HEK293 (cell line): ENCODE measurements around the gene COQ8A.

Experiments used
- CTCF ChIA-PET: fragments of 350-600 bp; formaldehyde crosslinking; extraction: SDS; loops from one replicate; lab custom pipeline; 2021; ENCODE audit warnings: antibody characterized with exemption; lab: Yijun Ruan, JAX
- POLR2A ChIA-PET: fragments of 300-600 bp; formaldehyde crosslinking; extraction: SDS; loops from one replicate; lab custom pipeline; 2020; ENCODE audit warnings: antibody characterized with exemption, inconsistent platforms; lab: Yijun Ruan, JAX
- H3K27ac ChIP-seq: fragments of 200-500 bp; sonication (Bioruptor generic); 2 replicates; pipeline ENCODE4 v1.5.1; 2014; ENCODE audit warnings: low read depth, low read length, control low read depth, inconsistent platforms; ENCODE audit errors: extremely low read depth
- H3K36me3 ChIP-seq, 2 experiments: fragments of 200-500 bp in 1 of 2; sonication (Bioruptor generic) in 1 of 2; 1 replicate in 1 of 2; 2 replicates in 1 of 2; pipeline ENCODE4 v1.5.1; 2014 to 2017; ENCODE audit warnings: inconsistent platforms in 2 of 2, low read length in 2 of 2; ENCODE audit not compliant: control insufficient read depth in 2 of 2, insufficient read depth in 1 of 2
- H3K4me1 ChIP-seq: fragments of 200-500 bp; sonication (Bioruptor generic); 2 replicates; pipeline ENCODE4 v1.5.1; 2014; ENCODE audit warnings: mild to moderate bottlenecking, low read length, inconsistent platforms; ENCODE audit not compliant: control insufficient read depth, insufficient read depth
- H3K4me3 ChIP-seq: 2 replicates; pipeline ENCODE4 v1.5.1; 2011; ENCODE audit warnings: low read depth, mild to moderate bottlenecking, control low read depth, low read length, moderate library complexity
- H3K9me3 ChIP-seq: fragments of 200-500 bp; sonication (Bioruptor generic); 2 replicates; pipeline ENCODE4 v1.5.1; 2014; ENCODE audit warnings: low read depth, low read length, inconsistent platforms; ENCODE audit not compliant: control insufficient read depth, insufficient read depth
- EGR2 ChIP-seq: fragments of 450-650 bp; formaldehyde crosslinking; IDR thresholded peaks from 2 replicates; pipeline ENCODE4 v1.5.1; 2016; ENCODE audit warnings: low read depth, missing biosample characterization, missing genetic modification characterization
- GFI1B ChIP-seq: fragments of 450-650 bp; formaldehyde crosslinking; IDR thresholded peaks from 2 replicates; pipeline ENCODE4 v1.5.1; 2016; ENCODE audit warnings: missing biosample characterization, missing genetic modification characterization
- SETDB1 ChIP-seq: IDR thresholded peaks from one replicate; pipeline ENCODE4 v1.6.1; 2017; ENCODE audit warnings: mild to moderate bottlenecking, low read length, moderate library complexity, mixed read lengths; ENCODE audit not compliant: insufficient read length
- YY1 ChIP-seq: fragments of 450-650 bp; formaldehyde crosslinking; IDR thresholded peaks from 2 replicates; pipeline ENCODE4 v1.5.1; 2018; ENCODE audit warnings: missing biosample characterization, missing genetic modification characterization
- ZBTB7A ChIP-seq: fragments of 450-650 bp; formaldehyde crosslinking; IDR thresholded peaks from 2 replicates; pipeline ENCODE4 v1.5.1; 2016; ENCODE audit warnings: low read depth, missing biosample characterization, missing genetic modification characterization
- ZFHX2 ChIP-seq: fragments of 450-650 bp; formaldehyde crosslinking; conservative IDR thresholded peaks from 2 replicates; pipeline ENCODE4 v1.5.1; 2016; ENCODE audit warnings: missing biosample characterization, missing genetic modification characterization
- ZFP37 ChIP-seq: fragments of 450-650 bp; formaldehyde crosslinking; IDR thresholded peaks from 2 replicates; pipeline ENCODE4 v1.5.1; 2016; ENCODE audit warnings: missing biosample characterization, missing genetic modification characterization
- ZFP41 ChIP-seq: fragments of 450-650 bp; formaldehyde crosslinking; IDR thresholded peaks from 2 replicates; pipeline ENCODE4 v1.5.1; 2016; ENCODE audit warnings: missing biosample characterization, missing genetic modification characterization, borderline replicate concordance
- ZNF138 ChIP-seq: fragments of 450-650 bp; formaldehyde crosslinking; IDR thresholded peaks from 2 replicates; pipeline ENCODE4 v1.5.1; 2016; ENCODE audit warnings: missing biosample characterization, missing genetic modification characterization, borderline replicate concordance
- ZNF311 ChIP-seq: fragments of 450-650 bp; formaldehyde crosslinking; IDR thresholded peaks from 2 replicates; pipeline ENCODE4 v1.5.1; 2017; ENCODE audit warnings: missing biosample characterization, missing genetic modification characterization, borderline replicate concordance
- ZNF426 ChIP-seq: fragments of 450-650 bp; formaldehyde crosslinking; IDR thresholded peaks from 2 replicates; pipeline ENCODE4 v1.5.1; 2017; ENCODE audit warnings: missing biosample characterization, missing genetic modification characterization, mild to moderate bottlenecking, inconsistent platforms, moderate library complexity
- ZNF473 ChIP-seq: fragments of 450-650 bp; formaldehyde crosslinking; IDR thresholded peaks from 2 replicates; pipeline ENCODE4 v1.5.1; 2017; ENCODE audit warnings: missing biosample characterization, missing genetic modification characterization
- ZNF521 ChIP-seq: fragments of 450-650 bp; formaldehyde crosslinking; IDR thresholded peaks from 2 replicates; pipeline ENCODE4 v1.5.1; 2017; ENCODE audit warnings: missing biosample characterization, mild to moderate bottlenecking, missing genetic modification characterization
- ZNF629 ChIP-seq: fragments of 450-650 bp; formaldehyde crosslinking; IDR thresholded peaks from 2 replicates; pipeline ENCODE4 v1.5.1; 2017; ENCODE audit warnings: missing biosample characterization, missing genetic modification characterization
- ZNF837 ChIP-seq: fragments of 450-650 bp; formaldehyde crosslinking; IDR thresholded peaks from 2 replicates; pipeline ENCODE4 v1.5.1; 2016; ENCODE audit warnings: missing biosample characterization, missing genetic modification characterization
- TF ChIP-seq, protein P1 (sequence below): fragments of 450-650 bp; formaldehyde crosslinking; IDR thresholded peaks from 2 replicates; pipeline ENCODE4 v1.5.1; 2017; ENCODE audit warnings: missing biosample characterization, missing genetic modification characterization
- TF ChIP-seq, protein P2 (sequence below): fragments of 450-650 bp; formaldehyde crosslinking; IDR thresholded peaks from 2 replicates; pipeline ENCODE4 v1.5.1; 2016; ENCODE audit warnings: missing biosample characterization, missing genetic modification characterization
- TF ChIP-seq, protein P3 (sequence below): fragments of 450-650 bp; formaldehyde crosslinking; IDR thresholded peaks from 2 replicates; pipeline ENCODE4 v1.5.1; 2016; ENCODE audit warnings: missing biosample characterization, missing genetic modification characterization

Gene COQ8A

DNA sequence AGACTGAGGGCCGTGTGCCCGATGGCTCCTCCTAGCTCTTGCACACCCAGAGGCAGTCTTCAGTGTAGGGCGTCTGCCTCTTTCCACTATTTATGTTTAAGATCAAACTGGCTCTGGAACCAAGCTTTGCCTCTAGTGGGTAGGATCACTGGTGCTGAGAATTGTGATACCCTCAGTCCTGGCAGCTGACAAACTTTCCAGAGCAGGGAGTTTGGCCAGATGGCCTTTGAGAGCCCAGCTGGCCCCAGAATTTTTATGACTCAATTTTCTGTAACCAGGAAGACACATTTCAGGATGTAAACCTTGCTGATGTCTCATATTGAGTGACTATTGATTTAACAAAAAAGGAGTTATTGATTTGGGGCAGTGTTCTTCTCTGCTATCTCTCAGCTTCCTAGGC is 6.7 kb downstream of the COQ8A start:
- no peak overlapping the region for H3K4me3 ChIP-seq
- H3K36me3 ChIP-seq, result peaks cover 0 to 4% of the 10 kb centered on the region in 2 experiments; a peak in 1 of 3 replicates
- ChIA-PET POLR2A (no interaction called here), CTCF (interaction anchor here (0.9 kb wide), 1 partner anchor 314 kb away, joined by 3 read pairs; no protein-coding TSS in a partner anchor)
- peaks cover 10% of the 10 kb centered on the region for H3K4me1 ChIP-seq
- no peak for TF ChIP-seq ZFP37 (tag by site-specific recombination)
- TF ChIP-seq YY1, result no peak
- no peak for TF ChIP-seq ZFP41
- no peak for TF ChIP-seq ZNF426 (tag by site-specific recombination)
- no peak overlapping the region for H3K27ac ChIP-seq
- H3K9me3 ChIP-seq, result no peaks in the 10 kb centered on the region

DNA sequence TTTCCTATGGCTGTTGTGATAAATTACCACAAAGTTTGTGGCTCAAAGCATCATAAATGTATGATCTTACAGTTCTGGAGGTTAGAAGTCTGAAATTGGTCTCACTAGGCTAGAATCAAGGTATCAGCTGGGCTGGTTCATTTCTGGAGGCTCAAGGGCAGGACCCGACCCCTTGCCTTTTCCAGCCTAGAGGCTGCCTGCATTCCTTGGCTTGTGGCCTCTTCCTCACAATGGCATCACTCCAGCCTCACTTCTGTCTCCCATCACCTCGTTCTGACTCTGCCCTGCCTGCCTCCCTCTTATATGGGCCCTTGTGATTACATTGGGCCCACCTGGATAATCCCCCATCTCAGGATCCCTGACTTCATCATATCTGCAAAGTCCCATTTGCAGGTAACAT is 8.0 kb downstream of the COQ8A start:
- CTCF ChIA-PET, result no interaction called here
- POLR2A ChIA-PET, result no interaction called here
- no peaks in the 10 kb centered on the region for H3K9me3 ChIP-seq
- H3K4me1 ChIP-seq, result peaks cover 10% of the 10 kb centered on the region
- peaks cover 0 to 4% of the 10 kb centered on the region in 2 experiments; a peak in 1 of 3 replicates for H3K36me3 ChIP-seq
- no peak overlapping the region for H3K4me3 ChIP-seq
- no peak overlapping the region for H3K27ac ChIP-seq
- no peak for TF ChIP-seq GFI1B (tag by site-specific recombination)
- no peak for TF ChIP-seq EGR2 (tag by site-specific recombination)
- TF ChIP-seq, protein P1, sequence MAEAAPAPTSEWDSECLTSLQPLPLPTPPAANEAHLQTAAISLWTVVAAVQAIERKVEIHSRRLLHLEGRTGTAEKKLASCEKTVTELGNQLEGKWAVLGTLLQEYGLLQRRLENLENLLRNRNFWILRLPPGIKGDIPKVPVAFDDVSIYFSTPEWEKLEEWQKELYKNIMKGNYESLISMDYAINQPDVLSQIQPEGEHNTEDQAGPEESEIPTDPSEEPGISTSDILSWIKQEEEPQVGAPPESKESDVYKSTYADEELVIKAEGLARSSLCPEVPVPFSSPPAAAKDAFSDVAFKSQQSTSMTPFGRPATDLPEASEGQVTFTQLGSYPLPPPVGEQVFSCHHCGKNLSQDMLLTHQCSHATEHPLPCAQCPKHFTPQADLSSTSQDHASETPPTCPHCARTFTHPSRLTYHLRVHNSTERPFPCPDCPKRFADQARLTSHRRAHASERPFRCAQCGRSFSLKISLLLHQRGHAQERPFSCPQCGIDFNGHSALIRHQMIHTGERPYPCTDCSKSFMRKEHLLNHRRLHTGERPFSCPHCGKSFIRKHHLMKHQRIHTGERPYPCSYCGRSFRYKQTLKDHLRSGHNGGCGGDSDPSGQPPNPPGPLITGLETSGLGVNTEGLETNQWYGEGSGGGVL, result no peak
- TF ChIP-seq, protein P2, sequence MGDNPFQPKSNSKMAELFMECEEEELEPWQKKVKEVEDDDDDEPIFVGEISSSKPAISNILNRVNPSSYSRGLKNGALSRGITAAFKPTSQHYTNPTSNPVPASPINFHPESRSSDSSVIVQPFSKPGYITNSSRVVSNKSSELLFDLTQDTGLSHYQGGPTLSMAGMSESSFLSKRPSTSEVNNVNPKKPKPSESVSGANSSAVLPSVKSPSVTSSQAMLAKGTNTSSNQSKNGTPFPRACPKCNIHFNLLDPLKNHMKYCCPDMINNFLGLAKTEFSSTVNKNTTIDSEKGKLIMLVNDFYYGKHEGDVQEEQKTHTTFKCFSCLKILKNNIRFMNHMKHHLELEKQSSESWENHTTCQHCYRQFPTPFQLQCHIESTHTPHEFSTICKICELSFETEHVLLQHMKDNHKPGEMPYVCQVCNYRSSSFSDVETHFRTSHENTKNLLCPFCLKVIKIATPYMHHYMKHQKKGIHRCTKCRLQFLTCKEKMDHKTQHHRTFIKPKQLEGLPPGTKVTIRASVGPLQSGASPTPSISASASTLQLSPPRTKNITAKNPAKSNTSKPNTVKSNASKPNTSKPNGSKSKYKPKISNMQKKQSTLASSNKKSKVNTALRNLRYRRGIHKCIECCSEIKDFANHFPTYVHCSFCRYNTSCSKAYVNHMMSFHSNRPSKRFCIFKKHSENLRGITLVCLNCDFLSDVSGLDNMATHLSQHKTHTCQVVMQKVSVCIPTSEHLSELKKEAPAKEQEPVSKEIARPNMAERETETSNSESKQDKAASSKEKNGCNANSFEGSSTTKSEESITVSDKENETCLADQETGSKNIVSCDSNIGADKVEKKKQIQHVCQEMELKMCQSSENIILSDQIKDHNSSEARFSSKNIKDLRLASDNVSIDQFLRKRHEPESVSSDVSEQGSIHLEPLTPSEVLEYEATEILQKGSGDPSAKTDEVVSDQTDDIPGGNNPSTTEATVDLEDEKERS (tag by site-specific recombination), result peak; percentile 97
- TF ChIP-seq ZBTB7A (tag by site-specific recombination), result no peak
- TF ChIP-seq, protein P3, sequence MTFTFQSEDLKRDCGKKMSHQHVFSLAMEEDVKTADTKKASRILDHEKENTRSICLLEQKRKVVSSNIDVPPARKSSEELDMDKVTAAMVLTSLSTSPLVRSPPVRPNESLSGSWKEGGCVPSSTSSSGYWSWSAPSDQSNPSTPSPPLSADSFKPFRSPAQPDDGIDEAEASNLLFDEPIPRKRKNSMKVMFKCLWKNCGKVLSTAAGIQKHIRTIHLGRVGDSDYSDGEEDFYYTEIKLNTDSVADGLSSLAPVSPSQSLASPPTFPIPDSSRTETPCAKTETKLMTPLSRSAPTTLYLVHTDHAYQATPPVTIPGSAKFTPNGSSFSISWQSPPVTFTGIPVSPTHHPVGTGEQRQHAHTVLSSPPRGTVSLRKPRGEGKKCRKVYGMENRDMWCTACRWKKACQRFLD (tag by site-specific recombination), result no peak
- no peak for TF ChIP-seq ZNF311 (tag by site-specific recombination)
- TF ChIP-seq ZNF473, result no peak
- no peak for TF ChIP-seq ZNF521
- TF ChIP-seq ZNF629 (tag by site-specific recombination), result no peak
- TF ChIP-seq ZNF837 (tag by site-specific recombination), result no peak
- peak; percentile 45 for TF ChIP-seq SETDB1

DNA sequence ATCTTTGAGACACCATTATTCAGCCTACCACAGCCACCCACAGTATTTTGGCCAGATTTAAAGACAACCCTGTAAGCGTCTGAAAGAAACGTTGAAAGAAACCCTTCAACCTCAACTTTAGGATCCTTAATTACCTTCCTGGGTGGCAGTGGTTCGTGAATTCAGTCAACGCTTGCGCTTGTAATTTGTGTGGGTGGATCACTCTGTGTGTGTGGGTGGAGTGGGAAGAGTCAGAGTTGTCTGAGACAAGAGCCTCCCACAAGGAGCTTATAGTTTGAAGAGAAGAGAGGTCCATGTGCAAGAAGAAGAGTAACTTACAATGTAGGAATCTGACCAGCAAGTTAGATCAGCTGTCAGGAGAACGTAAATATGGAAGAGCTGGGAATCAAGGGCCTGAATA is 8.4 kb downstream of the COQ8A start:
- ChIA-PET CTCF (no interaction called here), POLR2A (no interaction called here)
- Histone ChIP-seq H3K27ac (no peak overlapping the region), H3K36me3 (peaks cover 0 to 4% of the 10 kb centered on the region in 2 experiments; a peak in 1 of 3 replicates), H3K9me3 (no peaks in the 10 kb centered on the region), H3K4me1 (peaks cover 10% of the 10 kb centered on the region), H3K4me3 (no peak overlapping the region)
- TF ChIP-seq ZNF138 (tag by site-specific recombination), result no peak
- peak; percentile 77 for TF ChIP-seq ZFHX2 (tag by site-specific recombination)
- TF ChIP-seq EGR2 (tag by site-specific recombination), result peak; percentile 88
